Astrocyte of the cerebellum (primary cell): Measurements from ENCODE around the gene ZNF839.

ENCODE experiments used
- DNase-seq: peaks from one replicate; pipeline ENCODE4 v3.0.0-alpha.2; 2011; ENCODE audit warnings: low read depth
- H3K4me3 ChIP-seq: 2 replicates; pipeline ENCODE4 v1.5.1; 2011; ENCODE audit warnings: mild to moderate bottlenecking, low read depth, low read length, moderate library complexity
- in situ Hi-C: cut with HindIII; loops from 2 replicates; pipeline ENCODE4 v1.10.0; 2017; ENCODE audit warnings: low sequenced_read_pairs
- TF ChIP-seq, protein P1 (sequence below): IDR thresholded peaks from 2 replicates; pipeline ENCODE4 v1.5.1; 2012; ENCODE audit warnings: low read length, low read depth, moderate library complexity, mild to moderate bottlenecking; ENCODE audit errors: missing control alignments

Gene ZNF839

DNA sequence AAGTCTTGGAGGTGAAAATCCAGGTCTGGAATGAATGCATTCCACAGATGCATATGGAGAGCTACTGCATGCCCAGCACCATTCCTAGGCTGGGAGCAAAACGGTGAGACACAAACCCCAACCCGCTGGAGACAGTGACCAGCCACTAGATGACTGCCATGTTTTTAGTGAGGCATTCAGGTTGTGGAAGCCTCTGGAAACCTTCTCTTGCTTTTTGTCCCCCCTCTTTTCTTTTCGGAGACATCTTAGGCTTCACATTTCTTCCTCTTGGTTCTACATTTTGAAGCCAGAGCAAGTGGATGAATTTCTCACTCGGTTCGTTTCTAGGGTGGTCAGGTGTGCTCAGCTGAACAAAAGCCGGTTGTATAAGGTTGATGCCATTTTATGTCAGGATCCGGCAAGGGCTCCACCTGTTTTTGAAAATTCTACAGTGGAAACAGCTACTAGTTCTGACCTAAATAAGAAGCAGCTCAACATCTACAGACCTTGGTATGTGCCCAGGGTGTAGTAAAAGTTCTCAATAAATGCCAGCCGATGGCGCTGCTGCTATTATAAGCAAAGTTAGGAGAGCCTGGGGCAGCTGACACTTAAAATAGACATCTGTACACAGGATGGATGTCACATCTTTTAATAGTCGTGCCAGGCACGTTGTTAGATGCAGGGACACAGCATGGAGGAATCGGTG is 1.8 kb upstream of the ZNF839 start:
- DNase-seq, result no peak
- in situ Hi-C loops, result loop anchor here (25.0 kb wide), 1 partner anchor 230 kb away; the partner anchor contains the start of gene HSP90AA1
- TF ChIP-seq, protein P1, sequence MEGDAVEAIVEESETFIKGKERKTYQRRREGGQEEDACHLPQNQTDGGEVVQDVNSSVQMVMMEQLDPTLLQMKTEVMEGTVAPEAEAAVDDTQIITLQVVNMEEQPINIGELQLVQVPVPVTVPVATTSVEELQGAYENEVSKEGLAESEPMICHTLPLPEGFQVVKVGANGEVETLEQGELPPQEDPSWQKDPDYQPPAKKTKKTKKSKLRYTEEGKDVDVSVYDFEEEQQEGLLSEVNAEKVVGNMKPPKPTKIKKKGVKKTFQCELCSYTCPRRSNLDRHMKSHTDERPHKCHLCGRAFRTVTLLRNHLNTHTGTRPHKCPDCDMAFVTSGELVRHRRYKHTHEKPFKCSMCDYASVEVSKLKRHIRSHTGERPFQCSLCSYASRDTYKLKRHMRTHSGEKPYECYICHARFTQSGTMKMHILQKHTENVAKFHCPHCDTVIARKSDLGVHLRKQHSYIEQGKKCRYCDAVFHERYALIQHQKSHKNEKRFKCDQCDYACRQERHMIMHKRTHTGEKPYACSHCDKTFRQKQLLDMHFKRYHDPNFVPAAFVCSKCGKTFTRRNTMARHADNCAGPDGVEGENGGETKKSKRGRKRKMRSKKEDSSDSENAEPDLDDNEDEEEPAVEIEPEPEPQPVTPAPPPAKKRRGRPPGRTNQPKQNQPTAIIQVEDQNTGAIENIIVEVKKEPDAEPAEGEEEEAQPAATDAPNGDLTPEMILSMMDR, result no peak
- peak overlapping the region; percentile 50 for H3K4me3 ChIP-seq

DNA sequence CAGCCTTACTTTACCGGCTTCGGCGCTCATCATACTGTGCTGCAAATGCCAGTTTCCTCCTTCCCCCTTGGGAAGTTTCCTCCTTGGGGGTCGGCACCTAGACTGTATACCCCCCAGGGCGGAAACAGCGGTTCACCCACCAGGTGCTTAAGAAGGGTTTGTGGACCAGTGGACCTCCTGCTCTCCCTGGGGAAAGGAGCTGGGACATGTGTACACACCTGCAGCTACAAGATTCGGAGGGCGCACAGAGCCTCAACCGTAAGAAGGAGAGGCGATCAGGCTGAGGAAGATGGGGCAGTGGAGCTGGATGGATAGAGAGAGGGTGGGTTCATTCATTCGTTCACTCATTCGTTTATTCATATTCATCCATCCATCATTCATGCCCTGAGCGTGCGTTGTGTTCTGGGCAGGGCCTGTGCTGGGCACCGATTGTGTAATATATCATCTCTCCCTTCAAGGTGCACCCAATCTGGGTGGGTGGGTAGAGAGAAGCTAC is 717 bp upstream of the ZNF839 start:
- H3K4me3 ChIP-seq, result peak overlapping the region; percentile 79
- in situ Hi-C loops, result loop anchor here (25.0 kb wide), 1 partner anchor 232 kb away; the partner anchor contains the start of gene HSP90AA1
- no peak for DNase-seq
- TF ChIP-seq, protein P1, result no peak

DNA sequence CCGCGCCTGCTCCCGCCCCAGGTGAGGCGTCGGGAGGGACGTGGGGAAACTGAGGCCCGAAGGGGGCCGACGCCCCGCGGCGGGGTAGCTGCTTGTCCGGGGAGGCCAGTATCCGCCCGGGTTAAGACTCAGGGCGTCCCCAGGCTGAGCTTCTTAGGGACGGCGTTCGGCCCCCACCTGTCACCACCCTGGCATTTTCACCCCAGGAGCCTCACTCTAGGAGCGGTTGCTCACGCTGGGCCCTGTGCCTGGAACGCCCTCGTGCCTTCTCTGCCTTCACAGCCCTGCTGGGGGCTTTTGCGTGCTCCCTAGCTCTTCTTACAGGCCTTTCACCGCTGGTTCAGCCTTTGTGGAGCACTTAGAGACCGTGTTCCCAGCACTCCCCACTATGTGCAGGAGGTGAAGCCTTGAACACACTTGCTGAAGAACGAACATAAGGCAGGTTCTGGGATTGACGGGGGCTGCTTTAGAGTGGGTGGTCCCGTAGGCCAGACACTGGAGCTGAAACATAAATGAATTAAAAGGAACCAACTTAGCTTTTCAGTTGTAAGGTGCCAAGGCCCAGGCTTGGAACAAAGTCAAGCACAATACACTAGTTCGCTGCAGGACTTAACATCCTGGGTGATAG is 601 bp downstream of the ZNF839 start:
- DNase-seq, result no peak
- TF ChIP-seq, protein P1, result no peak
- H3K4me3 ChIP-seq, result peak overlapping the region; percentile 79
- in situ Hi-C loops, result loop anchor here (25.0 kb wide), 1 partner anchor 233 kb away; the partner anchor contains the start of gene HSP90AA1

DNA sequence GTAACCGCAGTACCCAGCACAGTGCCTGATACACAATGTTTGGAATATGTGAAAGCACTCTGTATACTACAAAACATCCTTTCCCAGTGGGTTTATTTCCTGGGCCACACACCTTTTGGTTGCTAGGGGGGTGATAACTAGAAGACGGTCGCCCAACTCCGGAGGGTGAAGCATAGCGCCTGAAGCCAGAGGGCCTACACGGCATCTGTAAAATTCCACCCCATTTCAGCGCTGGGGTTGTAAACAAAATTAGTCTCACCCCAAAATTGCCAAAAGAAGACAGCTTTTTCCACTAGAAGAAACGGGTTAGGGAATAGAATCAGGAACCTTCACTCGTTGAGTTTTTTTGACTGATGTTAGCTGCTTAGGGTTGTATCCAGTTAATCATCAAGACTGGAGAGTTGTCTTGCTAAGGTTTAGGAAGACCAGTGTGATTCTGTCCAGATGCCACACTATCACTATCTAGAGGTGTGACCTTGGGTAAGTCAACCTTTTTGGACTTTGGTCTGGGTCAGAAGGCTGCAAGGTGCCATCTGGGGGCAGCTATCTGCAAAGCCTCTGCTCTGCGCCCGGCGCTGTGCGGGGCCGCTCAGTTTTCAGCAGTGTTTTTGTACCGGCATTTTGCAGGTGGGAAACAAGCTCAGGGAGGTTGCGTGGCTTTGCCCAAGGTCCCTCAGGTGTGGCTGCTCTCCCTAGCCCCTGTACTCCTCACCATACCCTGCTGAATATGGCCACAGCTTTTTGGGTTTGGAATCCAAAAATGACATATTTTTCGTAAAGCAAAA is 1.3 kb downstream of the ZNF839 start:
- H3K4me3 ChIP-seq, result peak overlapping the region; percentile 79
- no peak for DNase-seq
- in situ Hi-C loops, result loop anchor here (25.0 kb wide), 1 partner anchor 234 kb away; the partner anchor contains the start of gene HSP90AA1
- TF ChIP-seq, protein P1, result no peak

DNA sequence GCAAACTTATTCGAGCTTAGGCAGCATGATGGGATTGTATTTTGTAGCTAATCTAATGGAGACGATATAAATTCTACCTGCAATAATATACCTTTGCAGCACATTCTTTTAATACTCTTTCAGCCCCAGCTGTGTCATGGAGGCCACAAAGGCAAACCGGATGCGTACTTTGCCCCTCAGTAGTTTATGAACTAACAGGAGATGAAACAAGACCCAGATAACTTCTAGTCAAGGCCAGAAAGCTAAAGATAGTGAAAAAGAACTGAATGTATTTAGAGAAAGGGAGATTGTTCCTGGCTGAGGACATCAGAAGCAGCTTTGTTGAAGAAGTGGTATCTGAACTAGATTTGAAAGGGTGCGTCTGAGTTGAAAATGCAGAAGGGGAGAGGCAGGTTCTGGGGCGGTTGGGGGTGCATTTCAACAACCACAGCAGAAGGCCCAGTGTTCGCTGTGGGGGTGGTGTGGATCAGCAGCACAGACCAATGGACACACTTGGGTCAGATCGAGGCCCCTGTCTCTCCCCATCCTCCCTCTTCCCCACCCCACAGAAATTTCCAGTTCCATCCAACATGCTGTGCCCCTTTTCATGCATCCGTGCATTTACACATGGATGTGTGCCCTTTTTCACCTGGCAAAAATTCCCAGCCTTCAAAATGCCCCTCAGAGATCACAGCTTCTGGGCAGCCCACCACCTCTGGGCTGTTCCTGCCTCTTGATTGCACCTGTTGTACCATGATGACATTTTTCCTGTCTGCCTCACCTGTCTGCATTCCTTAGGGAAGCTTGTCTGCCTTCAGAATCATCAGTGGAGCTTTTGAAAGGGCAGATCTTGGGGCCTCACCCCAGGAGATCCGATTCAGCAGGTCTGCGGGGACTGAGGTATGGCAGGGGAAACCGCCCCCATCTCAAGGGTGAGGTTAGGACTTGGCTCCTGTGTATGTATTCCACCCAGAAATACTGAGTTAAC is 2.2 kb downstream of the ZNF839 start:
- in situ Hi-C loops, result loop anchor here (25.0 kb wide), 1 partner anchor 234 kb away; the partner anchor contains the start of gene HSP90AA1
- TF ChIP-seq, protein P1, result no peak
- no peak for DNase-seq
- H3K4me3 ChIP-seq, result no peak overlapping the region
